Thyroid gland (tissue), 4 donors: ENCODE results near the gene MAD1L1. TPM values are rescaled to one million over a fixed set of nuclear protein-coding genes. Genes with fewer than 3 reads are reported as not detected.

Source experiments
- DNase-seq, 2 donors: peaks; one replicate each; pipeline ENCODE4 v3.0.0-alpha.2; 2019
- H3K27ac ChIP-seq, 3 donors: fragments of 200-600 bp; sonication (generic); 1 replicate in 2 of 3; 2 replicates in 1 of 3; pipeline ENCODE4 v1.5.1; 2016 to 2019; ENCODE audit warnings: mild to moderate bottlenecking in 1 of 3, moderate library complexity in 1 of 3
- H3K27me3 ChIP-seq: fragments of 200-600 bp; sonication (generic); one replicate; pipeline ENCODE4 v1.5.1; 2019
- H3K36me3 ChIP-seq, 2 donors: fragments of 200-600 bp; sonication (generic); one replicate each; pipeline ENCODE4 v1.5.1; 2016 to 2019
- H3K4me1 ChIP-seq, 2 donors: fragments of 200-600 bp; sonication (generic); one replicate each; pipeline ENCODE4 v1.5.1; 2017 to 2019
- H3K4me3 ChIP-seq, 3 donors: fragments of 200-600 bp; sonication (generic); replicated peaks in 1 of 3; 1 replicate in 2 of 3; 2 replicates in 1 of 3; pipeline ENCODE4 v1.5.1; 2016; ENCODE audit warnings: mild to moderate bottlenecking in 1 of 3
- H3K9me3 ChIP-seq: fragments of 200-600 bp; sonication (generic); one replicate; pipeline ENCODE4 v1.5.1; 2017
- CTCF ChIP-seq, 6 experiments: fragments of 200-600 bp in 3 of 6; fragments of 450-650 bp in 3 of 6; sonication (generic) in 3 of 6; IDR thresholded peaks; one replicate each; pipeline ENCODE4 v1.5.1; 2016 to 2019; ENCODE audit warnings: antibody characterized with exemption in 6 of 6, mild to moderate bottlenecking in 2 of 6, inconsistent platforms in 1 of 6, moderate library complexity in 1 of 6
- POLR2A ChIP-seq, 2 donors: fragments of 450-650 bp; IDR thresholded peaks; one replicate each; pipeline ENCODE4 v1.6.1; 2017; ENCODE audit warnings: antibody characterized with exemption in 2 of 2, mild to moderate bottlenecking in 2 of 2, moderate library complexity in 1 of 2
- WGBS, 2 donors: methylation state at CpG; one replicate each; pipeline ENCODE4 v1.1.5; 2017; 5-methylcytosine and 5-hydroxymethylcytosine counted together
- intact Hi-C: fragments of 100-400 bp; cut with DNase I; formaldehyde crosslinking; loops from one replicate; pipeline ENCODE4 v1.15.1; 2023
- total RNA-seq, 4 donors: library from RNA; depleted of rRNA; stranded (reverse); fragments of >200 nt; gene quantifications; one replicate each; pipeline ENCODE4 v1.2.3, GENCODE V29; 2016

Gene MAD1L1
- total RNA-seq, 4 donors from 2014 or later = 27.4 to 38.6 (median 33.9) TPM

- no peaks in the 10 kb centered on the region for H3K36me3 ChIP-seq
- TF ChIP-seq POLR2A (IDR thresholded peaks at IDR 0.05) (no peak), CTCF (IDR thresholded peaks at IDR 0.05) (no peak)
- peak in 1 of 2 donors; percentile 1 for DNase-seq
- H3K27me3 ChIP-seq = no peaks in the 10 kb centered on the region
- H3K4me3 ChIP-seq = no peak overlapping the region
- no peaks in the 10 kb centered on the region for H3K4me1 ChIP-seq
- WGBS, 2 donors = 94 to 98% methylated on average over 14 of the region's 14 CpGs
- no peak overlapping the region for H3K27ac ChIP-seq
- intact Hi-C loops = no loop called here
- no peaks in the 10 kb centered on the region for H3K9me3 ChIP-seq
Observed at GRCh38 chr7:1855725-1856160, 377.0 kb downstream of the MAD1L1 start.

- TF ChIP-seq CTCF (IDR thresholded peaks at IDR 0.05) = no peak
- no peak for TF ChIP-seq POLR2A (IDR thresholded peaks at IDR 0.05)
- Histone ChIP-seq H3K4me3 (no peak overlapping the region), H3K27ac (no peak overlapping the region), H3K27me3 (no peaks in the 10 kb centered on the region), H3K4me1 (no peaks in the 10 kb centered on the region), H3K36me3 (no peaks in the 10 kb centered on the region), H3K9me3 (no peaks in the 10 kb centered on the region)
- peak; percentile 0 to 1 for DNase-seq
- intact Hi-C loops = no loop called here
- WGBS, 2 donors = 94% methylated on average over 28 to 41 of the region's 41 CpGs
Observed at GRCh38 chr7:1854866-1855724, 377.6 kb downstream of the MAD1L1 start.

- WGBS, 2 donors = 89 to 92% methylated on average over 26 to 33 of the region's 38 CpGs
Observed at GRCh38 chr7:1853986-1854865, 378.5 kb downstream of the MAD1L1 start.

GRCh38 chr7:1853431-1853985 lies 379.2 kb downstream of the MAD1L1 start:
- Histone ChIP-seq H3K27me3 (no peaks in the 10 kb centered on the region), H3K27ac (no peak overlapping the region), H3K4me3 (no peak overlapping the region), H3K9me3 (no peaks in the 10 kb centered on the region), H3K4me1 (no peaks in the 10 kb centered on the region), H3K36me3 (no peaks in the 10 kb centered on the region)
- WGBS, 2 donors = 90% methylated on average over 8 to 18 of the region's 18 CpGs
- intact Hi-C loops = no loop called here
- peak; percentile 0 to 1 for DNase-seq
- TF ChIP-seq CTCF (IDR thresholded peaks at IDR 0.05) = no peak
- no peak for TF ChIP-seq POLR2A (IDR thresholded peaks at IDR 0.05)

More at GRCh38 chr7:1853986-1854865, 378.5 kb downstream of the MAD1L1 start:
- no peaks in the 10 kb centered on the region for H3K36me3 ChIP-seq
- intact Hi-C loops = no loop called here
- no peaks in the 10 kb centered on the region for H3K4me1 ChIP-seq
- no peaks in the 10 kb centered on the region for H3K27me3 ChIP-seq
- no peak overlapping the region for H3K4me3 ChIP-seq
- no peak overlapping the region for H3K27ac ChIP-seq
- H3K9me3 ChIP-seq = no peaks in the 10 kb centered on the region
- DNase-seq = peak; percentile 0 to 1
- no peak for TF ChIP-seq CTCF (IDR thresholded peaks at IDR 0.05)
- TF ChIP-seq POLR2A (IDR thresholded peaks at IDR 0.05) = no peak
